IgD-negative memory B cell (primary cell): ENCODE measurements around the gene EIF2B5. TPM values are rescaled to one million over a fixed set of nuclear protein-coding genes. Genes with fewer than 3 reads are reported as not detected.
A peak's percentile ranks its signal among the peaks of the same experiment; 100 is the strongest.

ENCODE experiments used
- H3K27ac Mint-ChIP-seq, 3 donors: one replicate each; pipeline ENCODE4 v1.8.0; 2020 to 2022; ENCODE audit warnings: mild to moderate bottlenecking in 3 of 3, mixed read lengths in 3 of 3, moderate library complexity in 1 of 3
- H3K27me3 Mint-ChIP-seq: one replicate; pipeline ENCODE4 v1.8.0; 2021; ENCODE audit warnings: mixed read lengths
- H3K36me3 Mint-ChIP-seq: one replicate; pipeline ENCODE4 v1.8.0; 2020; ENCODE audit warnings: mild to moderate bottlenecking, mixed read lengths
- H3K4me1 Mint-ChIP-seq, 3 donors: one replicate each; pipeline ENCODE4 v1.8.0; 2020 to 2022; ENCODE audit warnings: mixed read lengths in 3 of 3, mild to moderate bottlenecking in 1 of 3
- H3K4me3 Mint-ChIP-seq, 4 donors: one replicate each; pipeline ENCODE4 v1.8.0; 2020 to 2022; ENCODE audit warnings: mild to moderate bottlenecking in 4 of 4, mixed read lengths in 4 of 4, moderate library complexity in 3 of 4
- H3K9me3 Mint-ChIP-seq, 3 donors: one replicate each; pipeline ENCODE4 v1.8.0; 2020 to 2021; ENCODE audit warnings: mixed read lengths in 3 of 3, mild to moderate bottlenecking in 1 of 3
- polyA plus RNA-seq: library from polyadenylated mRNA; unstranded; fragments of 300-500 nt; fragmentation: Illumina TruSeq; gene quantifications from one replicate; pipeline ENCODE4 v1.2.3, GENCODE V29; 2021

Gene EIF2B5
- polyA plus RNA-seq, 1 donor from 2014 or later = 44.5 TPM

DNA sequence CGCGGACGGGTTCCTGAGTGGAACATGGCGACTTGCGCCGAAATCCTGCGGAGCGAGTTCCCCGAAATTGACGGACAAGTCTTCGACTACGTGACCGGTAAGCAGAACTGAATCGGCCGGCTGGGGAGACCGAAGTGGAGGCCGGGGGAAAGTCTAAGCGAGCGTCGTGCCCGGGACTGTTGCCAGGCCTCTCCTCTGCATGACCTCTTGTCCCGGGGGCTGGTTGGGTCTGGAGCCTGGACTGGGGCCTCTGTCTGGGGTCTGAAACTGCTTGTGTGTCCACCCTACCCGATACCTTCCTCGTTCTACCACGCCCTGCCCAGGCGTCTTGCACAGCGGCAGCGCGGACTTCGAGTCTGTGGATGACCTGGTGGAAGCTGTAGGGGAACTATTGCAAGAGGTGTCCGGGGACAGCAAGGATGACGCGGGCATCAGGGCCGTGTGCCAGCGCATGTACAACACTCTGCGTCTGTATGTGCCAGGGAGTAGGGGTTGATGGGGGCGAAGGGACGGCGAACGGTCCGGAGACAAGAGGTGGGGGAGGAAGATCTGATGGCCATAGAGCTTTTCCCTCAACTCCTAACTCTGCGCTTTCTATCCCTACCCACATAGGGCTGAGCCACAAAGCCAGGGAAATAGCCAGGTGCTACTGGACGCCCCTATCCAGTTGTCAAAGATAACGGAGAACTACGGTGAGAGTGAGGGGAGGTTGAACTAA is 51.2 kb downstream of the EIF2B5 start, which contains the start of gene ABCF3:
TSS of gene ABCF3 (plus strand) at position 16 of the 718 bp plus-strand sequence. CDS start at position 25, 9 bp downstream.
- H3K4me3 Mint-ChIP-seq = peak within 1 kb of the TSS; percentile 98 to 99 (median 98)
- peak within 1 kb of the TSS; percentile 82 to 94 (median 90) for H3K27ac Mint-ChIP-seq
- no peaks in the 10 kb centered on the region for H3K27me3 Mint-ChIP-seq
- peaks cover 8% of the 10 kb centered on the region for H3K36me3 Mint-ChIP-seq
- no peaks in the 10 kb centered on the region for H3K9me3 Mint-ChIP-seq
- H3K4me1 Mint-ChIP-seq = peaks cover 11 to 33% (median 25%) of the 10 kb centered on the region in 3 donors

DNA sequence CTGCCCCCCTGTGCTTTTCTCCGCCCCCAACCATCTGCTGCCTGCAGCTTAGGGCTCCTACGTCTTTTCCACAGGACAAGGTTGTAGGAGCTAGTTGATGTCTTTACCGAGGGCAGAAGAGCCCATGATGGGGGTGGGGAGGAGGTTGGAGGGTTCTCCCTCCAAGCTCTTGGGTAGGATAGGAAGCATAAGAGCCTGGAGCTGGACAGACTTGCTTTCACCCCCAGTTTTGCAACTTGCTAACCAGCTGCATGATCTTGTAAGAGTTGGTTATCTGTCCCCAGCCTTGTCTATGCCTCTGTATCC is 51.7 kb downstream of the EIF2B5 start:
- peaks cover 11 to 33% (median 25%) of the 10 kb centered on the region in 3 donors for H3K4me1 Mint-ChIP-seq
- no peaks in the 10 kb centered on the region for H3K27me3 Mint-ChIP-seq
- H3K36me3 Mint-ChIP-seq = peaks cover 8% of the 10 kb centered on the region
- H3K27ac Mint-ChIP-seq = peak overlapping the region in 2 of 3 donors; percentile 57 to 90
- H3K4me3 Mint-ChIP-seq = peak overlapping the region; percentile 98 to 99 (median 98)
- H3K9me3 Mint-ChIP-seq = no peaks in the 10 kb centered on the region

DNA sequence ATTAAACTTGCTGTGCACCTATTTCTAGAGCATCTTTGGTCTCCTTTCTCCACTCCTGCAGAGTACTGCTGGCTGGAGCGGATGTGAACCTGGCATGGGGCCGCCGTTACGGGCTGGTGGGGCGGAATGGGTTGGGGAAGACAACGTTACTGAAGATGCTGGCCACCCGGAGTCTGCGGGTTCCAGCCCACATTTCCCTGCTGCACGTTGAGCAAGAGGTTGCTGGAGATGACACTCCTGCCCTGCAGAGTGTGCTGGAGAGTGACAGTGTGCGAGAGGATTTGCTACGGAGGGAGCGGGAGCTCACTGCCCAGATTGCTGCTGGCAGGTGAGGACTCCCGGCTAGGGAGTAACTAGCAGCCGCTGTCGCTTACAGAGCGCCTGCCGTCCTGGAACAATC is 52.9 kb downstream of the EIF2B5 start:
- peaks cover 8 to 33% (median 25%) of the 10 kb centered on the region in 3 donors for H3K4me1 Mint-ChIP-seq

DNA sequence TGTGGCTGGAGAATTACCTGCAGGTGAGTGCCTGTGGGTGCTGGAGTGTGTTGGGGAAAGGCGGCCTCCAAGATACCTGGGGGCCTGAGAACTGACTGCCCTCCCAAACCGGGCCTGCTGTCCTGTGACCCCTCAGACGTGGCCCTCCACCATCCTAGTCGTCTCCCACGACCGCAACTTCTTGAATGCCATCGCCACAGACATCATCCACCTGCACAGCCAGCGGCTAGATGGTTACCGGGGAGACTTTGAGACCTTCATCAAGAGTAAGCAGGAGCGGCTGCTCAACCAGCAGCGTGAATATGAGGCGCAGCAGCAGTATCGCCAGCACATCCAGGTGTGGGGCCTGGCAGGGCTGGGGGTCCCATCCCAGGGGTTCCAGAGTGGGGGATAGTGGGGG is 54.3 kb downstream of the EIF2B5 start:
- Mint-ChIP-seq H3K27ac (peak overlapping the region in 1 of 3 donors; percentile 50), H3K4me3 (peak overlapping the region in 3 of 4 donors; percentile 28 to 70 (median 32)), H3K36me3 (peaks cover 3% of the 10 kb centered on the region), H3K27me3 (no peaks in the 10 kb centered on the region), H3K9me3 (no peaks in the 10 kb centered on the region), H3K4me1 (peaks cover 8 to 28% (median 25%) of the 10 kb centered on the region in 3 donors)

More for the DNA sequence above, 52.9 kb downstream of the EIF2B5 start:
- Mint-ChIP-seq H3K36me3 (peaks cover 5% of the 10 kb centered on the region), H3K9me3 (no peaks in the 10 kb centered on the region), H3K4me3 (peak overlapping the region in 3 of 4 donors; percentile 17 to 98 (median 29)), H3K27me3 (no peaks in the 10 kb centered on the region), H3K27ac (peak overlapping the region in 1 of 3 donors; percentile 90)

DNA sequence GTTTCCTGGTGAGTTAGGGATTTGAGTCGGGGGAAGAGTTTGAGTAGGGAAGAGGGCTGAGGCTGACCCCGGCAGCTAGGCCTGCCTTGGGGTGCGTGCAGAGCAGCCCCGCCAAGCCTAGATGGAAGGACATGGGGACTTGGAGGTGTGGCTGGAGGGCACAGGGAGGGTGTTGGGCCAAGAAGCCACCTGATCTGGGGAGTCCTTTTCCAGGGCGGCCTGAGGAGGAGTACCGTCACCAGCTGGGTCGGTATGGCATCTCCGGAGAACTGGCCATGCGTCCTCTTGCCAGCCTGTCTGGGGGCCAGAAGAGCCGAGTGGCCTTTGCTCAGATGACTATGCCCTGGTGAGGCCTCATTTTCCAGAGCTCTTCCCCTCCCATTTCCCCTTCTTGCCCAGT is 57.7 kb downstream of the EIF2B5 start:
- no peak overlapping the region for H3K4me3 Mint-ChIP-seq
- H3K36me3 Mint-ChIP-seq = peaks cover 3% of the 10 kb centered on the region
- peaks cover 3 to 8% (median 4%) of the 10 kb centered on the region in 3 donors for H3K4me1 Mint-ChIP-seq
- no peak overlapping the region for H3K27ac Mint-ChIP-seq
- H3K9me3 Mint-ChIP-seq = no peaks in the 10 kb centered on the region
- no peaks in the 10 kb centered on the region for H3K27me3 Mint-ChIP-seq

DNA sequence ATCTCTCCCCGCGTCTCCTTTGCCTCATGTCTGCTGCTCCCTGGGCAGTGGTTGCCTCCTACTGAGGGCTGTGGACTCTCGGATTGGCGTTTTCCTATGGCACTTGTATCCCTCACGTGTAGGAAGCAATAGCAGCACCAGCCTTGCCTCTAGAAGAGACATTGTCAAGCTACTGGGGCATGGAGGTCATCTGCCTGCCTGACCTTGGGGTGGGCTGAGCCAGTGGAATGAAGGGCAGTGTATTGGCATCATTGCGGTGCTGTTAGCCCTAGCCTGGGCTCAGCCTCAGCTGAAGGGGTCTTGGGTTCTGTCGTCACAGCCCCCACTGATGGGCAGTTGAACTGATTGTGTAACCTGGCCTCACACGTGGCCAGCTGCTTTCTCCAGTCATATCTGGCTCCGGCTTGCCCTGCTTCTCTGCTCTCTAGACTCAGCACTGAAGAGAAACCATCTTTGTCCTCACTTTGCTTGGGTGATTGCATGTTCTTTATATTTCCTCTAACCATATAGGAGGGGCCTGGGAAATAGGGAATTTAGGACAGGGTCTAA is 58.9 kb downstream of the EIF2B5 start:
- Mint-ChIP-seq H3K27ac (peak overlapping the region in 2 of 3 donors; percentile 4 to 16), H3K9me3 (no peaks in the 10 kb centered on the region), H3K4me3 (peak overlapping the region in 1 of 4 donors; percentile 56), H3K36me3 (peaks cover 3% of the 10 kb centered on the region), H3K4me1 (peaks cover 0 to 6% (median 0%) of the 10 kb centered on the region in 3 donors), H3K27me3 (no peaks in the 10 kb centered on the region)

Other genes starting within 250 kb of the EIF2B5 start
- gene ABCC5, start 117.5 kb upstream of the EIF2B5 start, polyA plus RNA-seq = 5.6 TPM
- not detected for gene HTR3D, start 103.6 kb upstream of the EIF2B5 start, polyA plus RNA-seq
- gene HTR3C, start 82.3 kb upstream of the EIF2B5 start, polyA plus RNA-seq = not detected
- not detected for gene HTR3E, start 38.3 kb upstream of the EIF2B5 start, polyA plus RNA-seq
- 6.4 TPM for gene DVL3, start 20.0 kb downstream of the EIF2B5 start, polyA plus RNA-seq
- gene AP2M1, start 39.5 kb downstream of the EIF2B5 start, polyA plus RNA-seq = 249 TPM
- gene ABCF3, start 50.8 kb downstream of the EIF2B5 start, polyA plus RNA-seq = 49.1 TPM
- 0.20 TPM for gene VWA5B2, start 94.2 kb downstream of the EIF2B5 start, polyA plus RNA-seq
- gene ALG3, start 113.6 kb downstream of the EIF2B5 start, polyA plus RNA-seq = 72.3 TPM
- 3.2 TPM for gene EEF1AKMT4, start 114.3 kb downstream of the EIF2B5 start, polyA plus RNA-seq
- gene CAMK2N2, start 126.2 kb downstream of the EIF2B5 start, polyA plus RNA-seq = not detected
- gene ECE2, start 140.7 kb downstream of the EIF2B5 start, polyA plus RNA-seq = not detected
- 143 TPM for gene PSMD2, start 163.9 kb downstream of the EIF2B5 start, polyA plus RNA-seq
- gene EIF4G1, start 179.2 kb downstream of the EIF2B5 start, polyA plus RNA-seq = 28.0 TPM
- 2.6 TPM for gene FAM131A, start 202.2 kb downstream of the EIF2B5 start, polyA plus RNA-seq
- 0.53 TPM for gene CLCN2, start 226.2 kb downstream of the EIF2B5 start, polyA plus RNA-seq
- gene POLR2H, start 226.4 kb downstream of the EIF2B5 start, polyA plus RNA-seq = 40.8 TPM
- 0.14 TPM for gene THPO, start 242.8 kb downstream of the EIF2B5 start, polyA plus RNA-seq
- not detected for gene CHRD, start 244.7 kb downstream of the EIF2B5 start, polyA plus RNA-seq